GM12801 (cell line): Measurements from ENCODE around the gene GIMAP8.

Experiments used
- TF ChIP-seq, protein P1 (sequence below): IDR thresholded peaks from one replicate; pipeline ENCODE4 v1.5.1; 2011; ENCODE audit warnings: control low read depth; ENCODE audit not compliant: insufficient read length; ENCODE audit errors: extremely low read depth

The GIMAP8 gene

DNA sequence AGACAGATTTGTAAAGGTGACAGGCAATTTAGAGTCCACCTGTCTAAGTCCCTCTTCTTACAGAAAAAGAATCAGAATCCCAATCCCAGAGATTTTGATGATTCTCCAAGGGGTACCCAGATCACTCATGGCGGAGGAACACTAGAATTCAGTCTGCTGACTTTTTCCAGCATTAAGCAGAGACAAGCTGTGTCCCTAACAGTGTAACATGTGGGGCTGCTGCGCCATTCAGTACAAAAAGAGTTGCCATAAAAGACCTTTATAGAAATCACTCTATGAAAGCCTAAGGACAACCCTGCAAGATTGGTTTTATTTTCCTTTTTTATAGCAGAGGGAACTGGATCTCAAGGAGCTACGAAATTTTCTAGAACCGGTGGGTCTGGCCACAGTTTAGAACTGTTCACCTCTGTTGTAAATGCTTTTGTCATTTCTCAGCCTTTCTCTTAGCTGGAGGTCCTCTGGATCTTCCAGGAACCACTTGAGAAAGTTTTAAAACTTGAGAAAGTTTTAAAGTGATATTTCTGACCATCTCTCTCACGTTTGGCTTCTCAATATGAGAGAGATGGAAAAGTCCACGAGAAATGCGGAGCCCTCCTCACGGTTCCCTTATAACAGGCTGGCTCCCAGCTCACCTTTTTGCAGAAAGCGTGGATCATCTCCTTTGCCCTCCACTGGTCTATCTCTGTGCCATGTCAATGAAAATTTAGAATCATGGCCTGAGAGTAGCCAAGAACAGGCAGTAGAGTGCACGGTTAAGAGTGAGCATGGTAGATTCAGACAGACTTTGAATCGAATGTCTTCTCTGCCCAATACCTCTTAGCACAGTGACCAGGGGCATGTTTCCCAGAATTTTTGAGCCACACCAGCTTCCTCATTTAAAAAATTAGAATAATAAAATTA, 65.1 kb downstream of the GIMAP8 start:
- TF ChIP-seq, protein P1, sequence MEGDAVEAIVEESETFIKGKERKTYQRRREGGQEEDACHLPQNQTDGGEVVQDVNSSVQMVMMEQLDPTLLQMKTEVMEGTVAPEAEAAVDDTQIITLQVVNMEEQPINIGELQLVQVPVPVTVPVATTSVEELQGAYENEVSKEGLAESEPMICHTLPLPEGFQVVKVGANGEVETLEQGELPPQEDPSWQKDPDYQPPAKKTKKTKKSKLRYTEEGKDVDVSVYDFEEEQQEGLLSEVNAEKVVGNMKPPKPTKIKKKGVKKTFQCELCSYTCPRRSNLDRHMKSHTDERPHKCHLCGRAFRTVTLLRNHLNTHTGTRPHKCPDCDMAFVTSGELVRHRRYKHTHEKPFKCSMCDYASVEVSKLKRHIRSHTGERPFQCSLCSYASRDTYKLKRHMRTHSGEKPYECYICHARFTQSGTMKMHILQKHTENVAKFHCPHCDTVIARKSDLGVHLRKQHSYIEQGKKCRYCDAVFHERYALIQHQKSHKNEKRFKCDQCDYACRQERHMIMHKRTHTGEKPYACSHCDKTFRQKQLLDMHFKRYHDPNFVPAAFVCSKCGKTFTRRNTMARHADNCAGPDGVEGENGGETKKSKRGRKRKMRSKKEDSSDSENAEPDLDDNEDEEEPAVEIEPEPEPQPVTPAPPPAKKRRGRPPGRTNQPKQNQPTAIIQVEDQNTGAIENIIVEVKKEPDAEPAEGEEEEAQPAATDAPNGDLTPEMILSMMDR, result no peak

DNA sequence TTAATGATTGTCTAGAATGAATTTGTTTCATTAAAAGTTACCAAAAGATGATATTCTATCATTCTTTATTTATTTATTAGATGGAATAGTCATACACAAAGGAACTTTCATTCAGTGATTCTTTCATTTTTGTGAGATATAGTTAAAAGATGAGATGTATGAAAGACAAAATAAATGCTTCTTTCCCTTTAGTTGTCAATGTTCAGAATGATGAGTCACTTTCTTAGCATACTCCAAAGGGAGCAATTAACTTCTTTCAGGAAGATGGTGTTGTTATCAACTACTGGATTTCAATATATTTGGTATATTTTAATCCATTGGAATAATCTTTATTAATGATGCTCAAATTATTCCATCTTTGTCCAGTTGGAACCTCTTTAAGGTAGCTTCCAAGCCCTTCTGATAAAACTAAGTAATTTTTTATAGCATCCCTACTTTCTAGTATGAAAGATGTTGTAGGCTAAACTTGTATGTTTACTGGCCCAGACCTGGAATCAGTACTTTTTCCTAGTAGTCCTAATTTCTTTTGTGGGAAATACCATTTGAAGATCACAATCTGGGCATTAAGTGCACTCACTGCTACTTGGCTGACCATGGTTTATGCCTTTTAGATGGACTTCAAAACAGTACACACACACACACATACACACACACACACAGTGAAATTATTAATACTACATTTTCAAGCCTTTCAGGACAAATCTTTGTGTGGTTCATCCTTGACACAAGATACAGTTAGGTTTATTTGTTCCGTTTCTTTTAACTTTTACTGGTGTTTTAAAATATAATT, 66.7 kb downstream of the GIMAP8 start:
- TF ChIP-seq, protein P1, result no peak

DNA sequence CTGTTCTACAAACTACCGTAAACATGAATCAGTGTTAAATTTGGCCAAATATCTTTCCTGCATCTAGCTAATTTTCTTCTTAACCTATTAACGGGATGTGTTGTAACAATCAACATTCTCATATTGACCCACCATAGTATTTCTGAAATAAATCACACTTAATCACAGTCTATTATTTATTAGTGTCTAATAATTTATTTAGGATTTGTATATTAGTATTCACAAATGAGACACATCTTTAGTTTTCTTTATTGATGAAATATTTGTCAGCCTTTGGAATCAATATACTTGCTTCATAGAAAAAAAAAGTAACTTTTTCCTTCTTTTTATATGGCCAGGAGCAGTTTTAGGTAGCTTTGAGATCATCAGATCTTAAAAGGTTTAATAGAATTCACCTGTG, 68.9 kb downstream of the GIMAP8 start:
- TF ChIP-seq, protein P1, result no peak

- TF ChIP-seq, protein P1, result no peak
These were observed 69.7 kb downstream of the GIMAP8 start for GRCh38 chr7:150520145-150520544.

GRCh38 chr7:150524018-150524417, 73.6 kb downstream of the GIMAP8 start:
- TF ChIP-seq, protein P1, result no peak
